ENCODE results near the gene SPRED1. TPM values are rescaled to one million over a fixed set of nuclear protein-coding genes. Genes with fewer than 3 reads are reported as not detected.

The SPRED1 gene
- total RNA-seq: 22.2 and 24.5 TPM in 2 replicates

GRCh38 chr15:38252481-38253350 is at the start of gene SPRED1:
Gene SPRED1, plus strand, starts transcription at chr15:38252836. Its CDS starts 350 bp downstream, at chr15:38253186.

Other genes with a start within 250 kb of the SPRED1 start
- gene FAM98B, start 201.3 kb downstream of the SPRED1 start, total RNA-seq: 12.1 and 14.4 TPM in 2 replicates

All from vein endothelial cell (primary cell).